T-helper 2 cell treated with Interferon-gamma antibody and Interleukin-4, amounts not matched to agents 5 μg/mL and 100 μg/mL, for 36 hours (primary cell): ENCODE measurements around the gene TEDC1.

Source experiments
- DNase-seq: peaks from one replicate; pipeline ENCODE4 v3.0.0; 2021; ENCODE audit warnings: low spot score
- H3K27ac Mint-ChIP-seq: one replicate; pipeline ENCODE4 v1.8.0; 2021; ENCODE audit warnings: mild to moderate bottlenecking, mixed read lengths
- H3K27me3 Mint-ChIP-seq: one replicate; pipeline ENCODE4 v1.8.0; 2021; ENCODE audit warnings: low read depth, mixed read lengths
- H3K36me3 Mint-ChIP-seq: one replicate; pipeline ENCODE4 v1.8.0; 2021; ENCODE audit warnings: low read depth, mixed read lengths
- H3K4me1 Mint-ChIP-seq: one replicate; pipeline ENCODE4 v1.8.0; 2021; ENCODE audit warnings: low read depth, mixed read lengths
- H3K4me3 Mint-ChIP-seq: one replicate; pipeline ENCODE4 v1.8.0; 2022; ENCODE audit warnings: mild to moderate bottlenecking, moderate library complexity, mixed read lengths
- H3K9me3 Mint-ChIP-seq: one replicate; pipeline ENCODE4 v1.8.0; 2021; ENCODE audit warnings: mixed read lengths

Gene TEDC1

DNA sequence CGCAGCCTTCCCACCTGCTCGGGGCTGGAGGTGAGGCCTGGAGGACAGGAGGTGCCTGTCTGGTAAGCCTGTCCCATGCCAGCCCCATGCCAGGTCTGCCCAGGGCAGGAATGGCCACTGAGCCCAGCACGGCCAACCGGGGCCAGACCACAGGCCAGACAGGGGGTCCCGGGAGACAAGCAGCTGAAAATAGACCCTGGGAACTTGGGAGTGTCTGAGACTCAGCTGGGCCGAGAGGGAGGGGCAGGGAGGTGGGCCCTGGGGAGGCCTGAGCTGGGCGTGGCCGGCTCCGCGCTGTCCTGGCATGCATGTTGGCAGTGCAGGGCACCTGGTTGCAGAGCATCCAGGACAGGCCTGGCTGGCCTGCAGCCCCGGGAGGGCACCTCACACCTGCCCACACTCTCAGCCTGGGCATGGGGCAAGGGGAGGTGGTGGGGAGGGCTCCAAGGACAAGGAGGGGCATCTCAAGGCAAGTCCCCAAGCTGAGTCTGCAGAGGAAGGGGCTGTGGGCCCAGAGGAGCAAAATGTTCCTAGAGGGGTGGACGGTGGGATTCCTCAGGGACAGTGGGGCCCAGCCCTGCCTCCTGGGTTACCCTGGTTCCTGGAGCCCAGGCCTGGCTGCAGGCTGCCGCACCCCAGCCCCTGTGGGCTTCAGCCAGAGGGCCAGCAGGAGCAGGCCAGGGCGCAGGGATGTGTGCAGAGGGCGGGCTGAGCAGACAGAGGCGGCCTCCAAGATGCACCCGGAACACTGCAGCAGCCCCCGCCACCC is 7.6 kb upstream of the TEDC1 start:
- Mint-ChIP-seq H3K9me3 (no peaks in the 10 kb centered on the region), H3K4me3 (no peak overlapping the region), H3K27ac (peak overlapping the region; percentile 98), H3K4me1 (peaks cover 26% of the 10 kb centered on the region), H3K36me3 (peaks cover 2% of the 10 kb centered on the region), H3K27me3 (peaks cover 13% of the 10 kb centered on the region)
- no peak for DNase-seq

DNA sequence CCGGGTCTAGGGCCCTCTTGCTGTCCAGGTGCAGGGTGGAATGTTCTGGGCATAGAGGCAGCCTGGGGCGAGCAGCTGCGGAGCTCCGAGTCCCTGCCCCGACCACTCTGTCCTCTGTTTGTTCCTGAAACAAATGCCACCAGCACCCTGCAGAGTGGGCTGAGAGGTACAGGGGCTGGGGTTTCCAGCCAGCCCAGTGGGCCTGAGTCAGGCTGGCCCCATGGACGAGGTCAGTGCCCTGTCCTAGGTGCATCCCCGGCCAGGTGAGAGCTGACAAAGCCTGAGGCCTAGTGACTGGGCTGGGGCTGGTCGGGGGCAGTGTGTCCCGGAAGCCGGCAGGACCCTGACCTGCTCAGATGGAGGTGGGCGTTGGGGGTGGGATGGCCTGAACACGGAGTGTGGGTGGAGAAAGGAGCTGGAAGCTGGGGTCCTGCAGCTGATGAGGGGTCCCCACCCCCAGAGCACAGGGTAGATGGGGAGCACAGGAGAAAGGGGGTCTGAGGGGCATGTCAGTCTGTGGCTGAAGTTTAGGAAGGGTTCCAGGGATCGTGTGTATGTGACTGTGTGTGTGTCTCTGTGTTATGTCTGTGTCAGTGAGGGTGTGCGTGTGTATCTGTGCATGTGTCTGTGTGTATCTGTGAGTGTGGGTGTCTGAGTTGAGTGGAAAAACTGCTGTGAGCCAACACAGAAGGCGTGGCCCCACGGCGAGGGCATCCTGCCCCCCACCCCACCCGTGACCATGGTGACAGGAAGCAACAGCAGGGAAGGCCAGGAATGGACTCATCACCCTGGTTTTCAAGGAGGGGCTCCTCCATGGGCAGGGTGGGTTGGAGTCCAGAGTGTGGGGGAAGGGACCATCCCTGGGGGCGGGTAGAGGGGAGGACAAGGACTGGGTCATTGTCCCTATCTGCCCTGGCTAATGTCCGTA is 6.7 kb upstream of the TEDC1 start:
- Mint-ChIP-seq H3K4me3 (peak overlapping the region; percentile 1), H3K27me3 (peaks cover 11% of the 10 kb centered on the region), H3K9me3 (no peaks in the 10 kb centered on the region), H3K27ac (peak overlapping the region; percentile 81), H3K4me1 (peaks cover 27% of the 10 kb centered on the region), H3K36me3 (peaks cover 3% of the 10 kb centered on the region)
- no peak for DNase-seq

DNA sequence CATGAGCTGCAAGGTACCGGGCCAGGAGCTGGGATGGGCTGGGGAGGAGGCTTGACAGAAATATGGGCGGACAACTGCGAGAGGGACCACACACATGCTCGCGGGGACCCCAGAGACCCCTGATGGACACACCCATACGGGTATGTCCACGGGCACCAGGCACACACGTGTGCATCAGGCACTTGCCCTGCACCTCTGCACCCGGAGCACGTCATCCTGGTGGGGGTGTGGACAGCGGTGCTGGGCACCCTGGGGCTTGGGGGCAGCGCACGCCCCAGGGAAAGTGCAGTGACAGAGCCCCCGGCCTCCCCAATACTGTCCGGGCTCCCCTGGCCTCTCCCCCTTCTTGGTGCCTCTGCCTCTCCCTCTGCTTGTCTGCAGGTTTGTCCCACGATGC is 6.1 kb upstream of the TEDC1 start:
- Mint-ChIP-seq H3K9me3 (no peaks in the 10 kb centered on the region), H3K4me3 (no peak overlapping the region), H3K27ac (peak overlapping the region; percentile 63), H3K36me3 (peaks cover 7% of the 10 kb centered on the region), H3K27me3 (peaks cover 5% of the 10 kb centered on the region), H3K4me1 (peaks cover 31% of the 10 kb centered on the region)
- DNase-seq = no peak

DNA sequence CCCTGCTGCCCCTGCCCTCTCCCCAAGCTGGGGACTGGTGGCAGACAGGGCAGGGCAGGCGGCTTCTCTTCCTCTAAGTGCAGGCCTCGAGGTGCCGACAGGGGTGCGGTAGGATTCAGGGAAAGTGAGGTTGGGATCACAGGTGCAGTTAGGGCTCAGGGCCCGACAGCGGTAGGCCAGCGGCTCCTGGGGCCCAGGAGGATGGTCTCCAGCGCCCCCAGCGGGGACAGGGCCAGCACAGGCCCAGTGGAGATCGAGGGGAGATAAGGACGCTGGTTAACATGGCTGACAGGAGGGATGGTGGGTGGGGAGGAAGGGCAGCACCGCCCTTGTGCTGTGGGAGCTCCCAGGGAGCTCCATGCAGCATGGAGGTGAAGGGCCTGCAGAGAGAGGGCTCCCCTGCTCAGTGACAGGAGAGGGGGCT is 5.3 kb upstream of the TEDC1 start:
- Mint-ChIP-seq H3K27ac (peak overlapping the region; percentile 67), H3K36me3 (peaks cover 7% of the 10 kb centered on the region), H3K4me3 (peak overlapping the region; percentile 29), H3K9me3 (no peaks in the 10 kb centered on the region), H3K4me1 (peaks cover 31% of the 10 kb centered on the region), H3K27me3 (no peaks in the 10 kb centered on the region)
- peak; percentile 39 for DNase-seq

DNA sequence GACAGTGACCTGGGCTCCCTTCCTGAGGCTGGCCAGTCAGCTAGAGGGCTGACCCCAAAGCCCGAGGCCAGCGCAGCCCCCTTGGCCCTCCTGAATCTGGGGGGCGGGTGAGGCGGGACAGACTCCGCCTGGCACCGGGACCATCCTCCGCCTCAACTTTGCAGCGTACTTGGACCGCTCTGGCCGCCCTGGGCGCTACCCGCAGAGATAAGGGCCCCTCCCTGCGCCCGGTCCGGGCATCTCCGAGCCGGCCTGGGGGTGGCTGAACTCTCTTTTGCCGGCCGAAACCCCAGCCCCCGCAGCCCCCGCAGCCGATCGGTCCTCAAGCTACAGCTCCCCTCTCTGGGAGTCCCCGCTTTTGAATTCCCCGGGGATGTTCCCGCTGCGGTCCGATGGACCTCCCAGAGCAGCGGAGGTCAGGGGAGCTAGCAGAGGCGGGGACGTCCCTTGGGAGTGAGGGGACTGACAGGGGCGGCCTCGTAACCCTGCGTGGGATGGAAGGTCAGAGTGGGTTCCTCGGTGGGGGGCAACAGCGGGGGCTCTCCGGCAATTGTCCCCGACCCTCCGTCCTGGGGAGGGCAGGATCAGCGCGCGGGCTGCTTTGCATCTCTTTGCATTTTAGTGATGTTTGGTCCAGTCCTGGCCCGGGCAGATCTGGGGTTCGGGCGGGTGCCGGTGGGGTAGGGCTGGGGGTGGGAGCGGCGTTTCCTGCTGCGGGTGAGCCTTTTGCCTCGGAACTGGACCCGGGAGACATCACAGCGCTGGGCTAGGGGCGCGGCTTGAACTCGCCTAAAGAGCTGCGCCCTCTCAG is 4.7 kb upstream of the TEDC1 start, which contains the start of gene CRIP1:
Gene CRIP1, plus strand, starts transcription at position 724 of the 811 bp plus-strand sequence. CDS start 374 bp downstream, outside the sequence.
- Mint-ChIP-seq H3K27me3 (no peaks in the 10 kb centered on the region), H3K9me3 (no peaks in the 10 kb centered on the region), H3K27ac (peak within 1 kb of the TSS; percentile 88), H3K36me3 (peaks cover 7% of the 10 kb centered on the region), H3K4me1 (peaks cover 26% of the 10 kb centered on the region), H3K4me3 (peak within 1 kb of the TSS; percentile 91)
- DNase-seq = no peak

DNA sequence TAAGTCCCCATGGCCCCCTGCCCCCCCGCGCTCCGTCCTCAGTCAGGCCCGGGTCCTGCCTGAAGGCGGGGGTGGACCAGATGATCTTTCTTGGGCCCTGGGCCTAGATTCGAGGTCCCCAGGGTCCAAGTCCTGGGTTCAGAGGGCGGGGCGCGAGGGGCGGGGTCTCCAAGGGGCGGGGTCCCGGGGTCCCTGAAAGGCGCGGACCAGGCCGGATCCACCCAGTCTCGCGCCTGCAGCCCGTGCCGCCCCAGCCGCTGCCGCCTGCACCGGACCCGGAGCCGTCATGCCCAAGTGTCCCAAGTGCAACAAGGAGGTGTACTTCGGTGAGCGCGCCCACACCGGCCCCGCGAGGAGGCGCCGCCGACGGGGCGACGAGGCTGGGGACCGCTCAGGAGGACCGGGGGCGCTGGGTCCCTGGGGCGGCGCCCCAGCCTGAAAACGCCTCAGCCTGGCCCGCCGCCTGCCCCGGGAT is 4.0 kb upstream of the TEDC1 start:
- Mint-ChIP-seq H3K27me3 (no peaks in the 10 kb centered on the region), H3K36me3 (peaks cover 10% of the 10 kb centered on the region), H3K9me3 (no peaks in the 10 kb centered on the region), H3K4me3 (peak overlapping the region; percentile 91), H3K27ac (peak overlapping the region; percentile 88), H3K4me1 (peaks cover 26% of the 10 kb centered on the region)
- peak; percentile 50 for DNase-seq

DNA sequence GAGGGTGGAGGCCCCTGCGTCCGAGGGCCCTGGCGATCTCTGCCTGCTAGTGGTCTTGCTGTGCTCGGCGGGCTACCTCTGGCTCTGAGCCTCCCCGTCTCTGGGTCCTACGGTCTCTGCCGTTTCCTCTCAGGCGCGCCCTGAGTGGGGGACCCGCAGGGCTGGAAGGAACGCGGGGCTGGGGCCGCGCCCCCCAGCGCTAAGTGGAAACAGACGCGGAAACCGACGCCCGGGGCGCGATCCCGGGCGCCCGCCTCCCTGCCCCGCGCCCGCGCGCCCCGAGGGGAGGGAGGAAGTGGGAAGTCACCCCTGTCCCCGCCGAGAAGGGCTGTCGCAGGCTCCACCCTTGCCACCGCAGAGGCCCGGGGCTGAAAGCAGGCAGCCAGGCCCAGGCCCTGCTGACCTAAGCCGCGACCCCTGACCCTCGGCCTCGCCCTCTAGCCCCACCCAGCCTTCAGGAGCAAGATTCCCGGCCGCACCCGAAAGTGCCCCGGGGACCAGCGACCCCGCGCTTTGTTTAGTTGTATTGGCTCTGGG is 3.5 kb upstream of the TEDC1 start:
- no peaks in the 10 kb centered on the region for H3K9me3 Mint-ChIP-seq
- H3K4me1 Mint-ChIP-seq = peaks cover 21% of the 10 kb centered on the region
- peak overlapping the region; percentile 91 for H3K4me3 Mint-ChIP-seq
- no peaks in the 10 kb centered on the region for H3K27me3 Mint-ChIP-seq
- peaks cover 11% of the 10 kb centered on the region for H3K36me3 Mint-ChIP-seq
- peak; percentile 70 for DNase-seq
- peak overlapping the region; percentile 88 for H3K27ac Mint-ChIP-seq

DNA sequence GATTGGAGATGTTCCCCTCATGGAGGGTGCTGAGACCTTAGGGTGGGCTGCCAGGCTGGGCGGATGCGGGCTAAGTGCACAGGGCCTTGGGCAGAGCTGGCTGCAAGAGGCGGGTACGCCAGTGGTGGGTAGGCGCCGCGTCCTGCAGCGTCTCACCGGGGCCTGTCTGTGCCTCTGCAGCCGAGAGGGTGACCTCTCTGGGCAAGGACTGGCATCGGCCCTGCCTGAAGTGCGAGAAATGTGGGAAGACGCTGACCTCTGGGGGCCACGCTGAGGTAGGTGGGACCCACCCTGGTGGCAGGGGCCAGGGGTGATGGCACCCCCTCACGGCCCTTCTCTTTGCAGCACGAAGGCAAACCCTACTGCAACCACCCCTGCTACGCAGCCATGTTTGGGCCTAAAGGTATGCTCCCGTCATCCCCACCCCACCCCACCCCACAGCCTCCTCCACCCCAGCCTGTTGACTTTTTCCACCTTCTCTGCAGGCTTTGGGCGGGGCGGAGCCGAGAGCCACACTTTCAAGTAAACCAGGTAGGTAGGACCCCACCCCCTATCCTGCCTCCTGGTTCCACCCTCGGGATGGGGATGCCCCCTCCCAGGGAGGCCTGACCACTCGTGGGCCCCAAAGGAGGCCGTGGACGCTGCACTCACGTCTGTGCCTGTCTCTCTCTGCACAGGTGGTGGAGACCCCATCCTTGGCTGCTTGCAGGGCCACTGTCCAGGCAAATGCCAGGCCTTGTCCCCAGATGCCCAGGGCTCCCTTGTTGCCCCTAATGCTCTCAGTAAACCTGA is 2.9 kb upstream of the TEDC1 start:
- H3K9me3 Mint-ChIP-seq = no peaks in the 10 kb centered on the region

DNA sequence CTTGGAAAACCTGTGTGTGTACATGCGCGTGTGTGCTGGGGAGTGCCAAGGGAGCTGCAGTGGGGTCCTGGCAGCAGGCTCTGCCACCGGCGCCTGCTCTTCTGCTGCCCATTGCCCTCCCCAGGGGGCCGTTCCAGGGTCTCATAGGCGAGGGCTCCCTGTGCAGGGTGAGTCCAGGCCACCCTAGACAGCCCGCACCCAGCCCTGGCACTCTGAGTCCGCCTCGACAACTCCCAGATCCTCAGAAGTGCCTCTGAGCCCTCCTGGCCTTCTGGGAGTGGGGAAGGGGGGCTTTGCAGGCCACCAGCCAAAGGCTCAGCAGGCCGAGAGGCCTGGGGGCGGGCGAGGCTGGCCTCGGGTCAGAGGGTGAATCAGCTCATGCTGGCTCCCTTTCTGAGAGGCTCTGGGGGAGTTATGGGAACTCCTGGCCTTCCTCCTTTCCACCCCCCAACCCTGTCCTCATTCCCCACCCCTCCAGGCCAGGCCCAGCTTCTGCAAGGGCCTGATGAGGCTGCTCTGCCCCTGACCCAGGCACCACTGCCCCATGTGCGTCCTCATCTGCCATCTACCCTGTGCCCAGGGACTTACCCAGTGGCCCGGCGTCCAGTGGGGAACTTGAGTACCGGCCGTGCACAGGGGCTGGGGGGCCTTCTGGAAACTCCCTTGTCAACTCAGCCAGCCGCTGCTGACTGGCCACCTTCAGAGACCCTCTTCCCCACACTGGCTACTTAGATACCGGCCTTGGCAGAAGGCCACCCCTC is 2.1 kb upstream of the TEDC1 start:
- peaks cover 19% of the 10 kb centered on the region for H3K4me1 Mint-ChIP-seq
- peaks cover 11% of the 10 kb centered on the region for H3K36me3 Mint-ChIP-seq
- no peaks in the 10 kb centered on the region for H3K9me3 Mint-ChIP-seq
- peak overlapping the region; percentile 92 for H3K27ac Mint-ChIP-seq
- no peaks in the 10 kb centered on the region for H3K27me3 Mint-ChIP-seq
- no peak for DNase-seq
- peak overlapping the region; percentile 91 for H3K4me3 Mint-ChIP-seq

More for the DNA sequence above, 2.9 kb upstream of the TEDC1 start:
- Mint-ChIP-seq H3K36me3 (peaks cover 11% of the 10 kb centered on the region), H3K4me3 (peak overlapping the region; percentile 91), H3K27me3 (no peaks in the 10 kb centered on the region), H3K27ac (peak overlapping the region; percentile 88), H3K4me1 (peaks cover 19% of the 10 kb centered on the region)
- no peak for DNase-seq

DNA sequence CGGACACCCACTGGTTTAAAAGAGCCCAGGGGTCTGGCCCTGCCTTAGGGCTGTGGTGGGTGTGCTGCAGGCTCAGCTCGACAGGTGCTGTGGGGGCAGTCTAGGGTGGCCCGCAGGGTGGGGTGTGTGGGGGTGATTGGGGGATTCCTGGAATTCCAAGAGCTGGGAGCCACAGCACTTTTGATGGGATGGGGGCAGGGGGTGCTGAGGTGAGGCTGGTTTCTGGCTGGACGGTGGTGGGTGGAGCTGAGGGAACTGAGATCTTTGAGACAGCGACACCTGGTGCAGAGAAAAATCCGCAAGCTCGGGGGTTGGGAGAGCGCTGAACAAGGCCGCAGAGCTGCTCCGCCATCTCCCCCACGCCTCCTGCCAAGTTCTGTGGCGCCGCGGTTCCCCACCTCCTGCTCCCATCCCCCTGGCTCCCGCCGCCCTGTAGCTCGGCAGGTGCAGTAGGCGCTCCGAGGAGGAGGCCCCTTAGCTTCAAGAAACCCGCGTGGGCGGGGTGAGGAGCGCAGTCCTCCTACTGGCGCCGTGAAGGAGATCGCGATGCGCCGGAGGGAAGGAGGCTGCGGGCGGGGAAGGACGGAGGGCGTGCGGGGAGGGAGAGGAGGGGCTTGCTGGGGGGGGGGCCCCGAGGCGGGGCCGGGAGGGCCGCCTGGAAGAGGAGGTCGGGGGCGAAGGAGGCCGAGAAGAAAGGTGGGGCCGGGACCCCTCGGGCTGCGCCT is 1.3 kb upstream of the TEDC1 start:
- H3K9me3 Mint-ChIP-seq = no peaks in the 10 kb centered on the region
- peak overlapping the region; percentile 84 for H3K4me3 Mint-ChIP-seq
- H3K36me3 Mint-ChIP-seq = peaks cover 11% of the 10 kb centered on the region
- peak overlapping the region; percentile 92 for H3K27ac Mint-ChIP-seq
- no peaks in the 10 kb centered on the region for H3K27me3 Mint-ChIP-seq
- DNase-seq = peak; percentile 84
- peaks cover 13% of the 10 kb centered on the region for H3K4me1 Mint-ChIP-seq

DNA sequence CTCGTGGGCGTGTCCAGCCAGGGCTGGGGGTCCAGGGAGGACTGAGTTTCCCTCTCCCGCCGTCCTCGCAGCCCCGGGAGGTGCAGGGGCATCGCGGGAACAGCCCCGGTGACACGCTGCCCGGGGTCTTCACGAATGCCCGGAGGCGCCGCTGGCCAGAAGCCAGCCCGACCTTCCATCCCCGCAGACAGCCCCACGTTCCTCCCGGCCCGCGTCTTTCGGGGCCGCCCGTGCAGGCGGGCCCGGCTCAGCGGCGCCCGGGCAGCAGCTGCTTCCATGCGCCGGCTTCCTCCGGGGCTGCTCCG is 827 bp upstream of the TEDC1 start:
- Mint-ChIP-seq H3K4me3 (peak overlapping the region; percentile 84), H3K36me3 (peaks cover 11% of the 10 kb centered on the region), H3K9me3 (no peaks in the 10 kb centered on the region), H3K27ac (peak overlapping the region; percentile 26), H3K4me1 (peaks cover 13% of the 10 kb centered on the region), H3K27me3 (no peaks in the 10 kb centered on the region)
- DNase-seq = no peak
